K562 (cell line): ENCODE results near the gene PGS1. TPM values are rescaled to one million over a fixed set of nuclear protein-coding genes. Genes with fewer than 3 reads are reported as not detected.

Experiments
- ATAC-seq: fragments of 200-7000 bp; cut with Tn5 transposase; 3 replicates; pipeline ENCODE4 v1.9.1; 2020; ENCODE audit warnings: moderate library complexity
- BruUV-seq: library from RNA; stranded (reverse); fragments of 400-500 nt; replicated peaks from 2 replicates; lab custom pipeline; 2021; lab: Mats Ljungman, UMichigan
- CTCF ChIA-PET: fragments of 300-600 bp; formaldehyde crosslinking; extraction: SDS; loops from one replicate; lab custom pipeline; 2021; ENCODE audit warnings: low intra/inter-chr PET ratio; lab: Yijun Ruan, JAX
- POLR2A ChIA-PET: fragments of 300-600, 350-650 bp; sonication (Branson Sonifier 250); formaldehyde crosslinking; extraction: SDS; loops from one replicate; lab custom pipeline; 2021; ENCODE audit warnings: antibody characterized with exemption, inconsistent platforms; lab: Yijun Ruan, JAX
- DNase-seq, 4 experiments: peaks; one replicate each; pipeline versions ENCODE4 v3.0.0 to v3.0.0-alpha.2; 2011 to 2018; ENCODE audit warnings: low spot score in 3 of 4, mixed read lengths in 3 of 4; ENCODE audit errors: extremely low read depth in 1 of 4
- FAIRE-seq: peaks from 2 replicates; lab custom pipeline; 2011; peaks lifted over from hg19 to GRCh38; lab: Jason Lieb, UNC
- H2AFZ ChIP-seq: 2 replicates; pipeline ENCODE4 v1.6.0; 2011; ENCODE audit warnings: low read depth, low read length, control low read depth, inconsistent platforms
- H3K27ac ChIP-seq: fragments of 200-600 bp; 3 replicates; pipeline ENCODE4 v1.8.0; 2011; ENCODE audit warnings: low read depth, mild to moderate bottlenecking, control low read depth, inconsistent platforms, low read length, moderate library complexity, mixed read lengths; ENCODE audit errors: extremely low read depth
- H3K27me3 ChIP-seq, 2 experiments: fragments of 300-600 bp in 1 of 2; 2 replicates in 1 of 2; 3 replicates in 1 of 2; pipeline versions ENCODE4 v1.6.0 to v1.8.0; 2011; ENCODE audit warnings: inconsistent platforms in 2 of 2, low read length in 2 of 2, mild to moderate bottlenecking in 1 of 2, mixed read lengths in 1 of 2, moderate library complexity in 1 of 2; ENCODE audit not compliant: control insufficient read depth in 2 of 2, insufficient read depth in 2 of 2
- H3K36me3 ChIP-seq: fragments of 300-600 bp; 3 replicates; pipeline ENCODE4 v1.8.0; 2011; ENCODE audit warnings: mild to moderate bottlenecking, low read length, inconsistent platforms; ENCODE audit not compliant: control insufficient read depth, insufficient read depth
- H3K4me1 ChIP-seq, 2 experiments: fragments of 200-600 bp in 1 of 2; replicated peaks in 1 of 2; 2 replicates in 1 of 2; 3 replicates in 1 of 2; pipeline versions ENCODE4 v1.5.1 to v1.8.0; 2011; ENCODE audit warnings: inconsistent platforms in 2 of 2, low read length in 2 of 2, mild to moderate bottlenecking in 1 of 2, mixed read lengths in 1 of 2, moderate library complexity in 1 of 2; ENCODE audit not compliant: control insufficient read depth in 2 of 2, insufficient read depth in 2 of 2
- H3K4me2 ChIP-seq: 2 replicates; pipeline ENCODE4 v1.6.1; 2011; ENCODE audit warnings: low read length, control low read depth, inconsistent platforms, mixed read lengths; ENCODE audit not compliant: insufficient read depth
- H3K4me3 ChIP-seq: fragments of 200-600 bp; sonication (generic), shearing (Covaris generic); 2 replicates; pipeline ENCODE4 v1.5.1; 2016; ENCODE audit warnings: control low read depth, inconsistent platforms
- H3K79me2 ChIP-seq: fragments of 200-600 bp; 3 replicates; pipeline ENCODE4 v1.8.0; 2011; ENCODE audit warnings: low read length, inconsistent platforms; ENCODE audit not compliant: control insufficient read depth, insufficient read depth
- H3K9ac ChIP-seq, 2 experiments: 2 replicates each; pipeline versions ENCODE4 v1.6.0 to v1.6.1; 2011; ENCODE audit warnings: low read depth in 2 of 2, low read length in 2 of 2, control low read depth in 1 of 2, inconsistent platforms in 1 of 2, mild to moderate bottlenecking in 1 of 2, mixed read lengths in 1 of 2; ENCODE audit not compliant: insufficient read depth in 1 of 2
- H3K9me1 ChIP-seq: one replicate; pipeline ENCODE4 v1.6.0; 2011; ENCODE audit warnings: inconsistent platforms, mild to moderate bottlenecking, low read length, moderate library complexity; ENCODE audit not compliant: control insufficient read depth, insufficient read depth
- H3K9me3 ChIP-seq: replicated peaks from 2 replicates; pipeline ENCODE4 v1.5.1; 2011; ENCODE audit warnings: low read depth, low read length, inconsistent platforms; ENCODE audit not compliant: control insufficient read depth, insufficient read depth
- H4K20me1 ChIP-seq: replicated peaks from 2 replicates; pipeline ENCODE4 v1.6.1; 2011; ENCODE audit warnings: low read length, inconsistent platforms, mixed read lengths; ENCODE audit not compliant: control insufficient read depth, insufficient read depth
- ARNT ChIP-seq, 2 experiments: fragments of 450-650 bp; IDR thresholded peaks; 2 replicates each; pipeline ENCODE4 v1.6.1; 2016; ENCODE audit warnings: mild to moderate bottlenecking in 1 of 2
- CHCHD3 ChIP-seq: fragments of 250-450 bp; sonication (Bioruptor Pico); IDR thresholded peaks from 2 replicates; pipeline ENCODE4 v2.1.2; 2022; ENCODE audit warnings: mild to moderate bottlenecking
- ETS2 ChIP-seq: IDR thresholded peaks from 2 replicates; pipeline ENCODE4 v1.6.1; 2016; ENCODE audit warnings: borderline replicate concordance, missing genetic modification characterization, mild to moderate bottlenecking, moderate library complexity, missing compliant biosample characterization; ENCODE audit not compliant: poor library complexity, severe bottlenecking
- FOXA1 ChIP-seq: fragments of 450-650 bp; IDR thresholded peaks from 2 replicates; pipeline ENCODE4 v1.6.1; 2016; ENCODE audit warnings: mild to moderate bottlenecking, borderline replicate concordance
- GABPB2 ChIP-seq: fragments of 250-450 bp; sonication (Bioruptor Pico); conservative IDR thresholded peaks from 2 replicates; pipeline ENCODE4 v1.5.1; 2021; ENCODE audit warnings: mild to moderate bottlenecking
- NEUROD1 ChIP-seq: fragments of 150-350 bp; IDR thresholded peaks from 2 replicates; pipeline ENCODE4 v1.6.1; 2014; ENCODE audit warnings: borderline replicate concordance, low read length, low read depth; ENCODE audit not compliant: partially characterized antibody
- NFIX ChIP-seq: fragments of 250-450 bp; sonication (Bioruptor Pico); IDR thresholded peaks from 2 replicates; pipeline ENCODE4 v1.4.0; 2020; ENCODE audit warnings: low read depth, mild to moderate bottlenecking, moderate library complexity
- NFYB ChIP-seq: IDR thresholded peaks from 2 replicates; pipeline ENCODE4 v1.6.1; 2011; ENCODE audit warnings: mild to moderate bottlenecking, moderate library complexity; ENCODE audit not compliant: insufficient read length; ENCODE audit errors: extremely low read depth
- RBM39 ChIP-seq: fragments of 200-400 bp; formaldehyde crosslinking; optimal IDR thresholded peaks from 2 replicates; pipeline ENCODE3; 2018; ENCODE audit warnings: low read depth, low read length
- SMARCA5 ChIP-seq: fragments of 450-650 bp; IDR thresholded peaks from 2 replicates; pipeline ENCODE4 v1.6.1; 2016
- XRCC5 ChIP-seq: fragments of 200-400 bp; formaldehyde crosslinking; IDR thresholded peaks from 2 replicates; pipeline ENCODE4 v1.6.1; 2017; ENCODE audit warnings: low read depth, mild to moderate bottlenecking, low read length
- ZNF184 ChIP-seq: sonication (generic); formaldehyde crosslinking; IDR thresholded peaks from 2 replicates; pipeline ENCODE4 v1.5.0; 2020; ENCODE audit warnings: missing genetic modification reagents
- ZNF384 ChIP-seq: IDR thresholded peaks from 2 replicates; pipeline ENCODE4 v1.6.1; 2012; ENCODE audit warnings: low read depth, low read length, improper control_type of control experiment
- ZNF766 ChIP-seq: fragments of 200-800 bp; sonication (Bioruptor generic); conservative IDR thresholded peaks from 2 replicates; pipeline ENCODE4 v1.6.1; 2016; ENCODE audit warnings: missing genetic modification characterization, missing compliant biosample characterization
- WGBS: fragments of 100-300 bp; shearing (Covaris generic); methylation state at CpG from one replicate; pipeline ENCODE4 v1.1.6; 2016; ENCODE audit warnings: low coverage, mixed read lengths; ENCODE audit not compliant: insufficient coverage; ENCODE audit errors: missing lambda C conversion rate; 5-methylcytosine and 5-hydroxymethylcytosine counted together
- in situ Hi-C: fragments of 300-500 bp; cut with MboI; formaldehyde crosslinking; loops from 4 replicates; pipeline ENCODE4 v1.15.0; 2018; ENCODE audit warnings: inconsistent platforms, mixed read lengths
- intact Hi-C: fragments of 100-400 bp; cut with micrococcal nuclease; formaldehyde crosslinking; loops from 2 replicates; pipeline ENCODE4 v1.14.2; 2022
- polyA plus RNA-seq, 8 experiments: library from polyadenylated mRNA; depleted of rRNA in 4 of 8; stranded (reverse) in 5 of 8; unstranded in 3 of 8; fragments of >200 nt; fragmentation: Nextera tagmentation in 2 of 8; fragmentation: Illumina TruSeq in 1 of 8; extraction: Ambion mirVana in 2 of 8; extraction: Trizol in 1 of 8; gene quantifications; 2 replicates each; pipeline versions ENCODE4 v1.2.1 to v1.2.3, GENCODE V29; 2011 to 2014; ENCODE audit warnings: inconsistent platforms in 1 of 8, missing spikeins in 1 of 8
- total RNA-seq, 7 experiments: library from RNA; depleted of rRNA in 6 of 7; stranded (reverse); fragments of >200 nt in 6 of 7; fragmentation: Illumina TruSeq in 2 of 7; extraction: Trizol in 2 of 7; gene quantifications; 2 replicates each; pipeline versions ENCODE4 v1.2.1 to v1.2.3, GENCODE V29; 2011 to 2021; ENCODE audit warnings: low replicate concordance in 1 of 7
- TF ChIP-seq, protein P1 (sequence below): fragments of 250-450 bp; sonication (Bioruptor Pico); IDR thresholded peaks from 2 replicates; pipeline ENCODE4 v1.4.0; 2020
- TF ChIP-seq, protein P2 (sequence below): fragments of 450-650 bp; IDR thresholded peaks from 2 replicates; pipeline ENCODE4 v1.6.1; 2016; ENCODE audit warnings: missing biosample characterization, missing genetic modification characterization

PGS1 gene
- total and polyA plus RNA-seq, 9 of the 15 experiments (the other 6 are each of a cell fraction or from before 2014, with no cell fraction given), result 1.3 to 39.4 (median 22.3) TPM

DNA sequence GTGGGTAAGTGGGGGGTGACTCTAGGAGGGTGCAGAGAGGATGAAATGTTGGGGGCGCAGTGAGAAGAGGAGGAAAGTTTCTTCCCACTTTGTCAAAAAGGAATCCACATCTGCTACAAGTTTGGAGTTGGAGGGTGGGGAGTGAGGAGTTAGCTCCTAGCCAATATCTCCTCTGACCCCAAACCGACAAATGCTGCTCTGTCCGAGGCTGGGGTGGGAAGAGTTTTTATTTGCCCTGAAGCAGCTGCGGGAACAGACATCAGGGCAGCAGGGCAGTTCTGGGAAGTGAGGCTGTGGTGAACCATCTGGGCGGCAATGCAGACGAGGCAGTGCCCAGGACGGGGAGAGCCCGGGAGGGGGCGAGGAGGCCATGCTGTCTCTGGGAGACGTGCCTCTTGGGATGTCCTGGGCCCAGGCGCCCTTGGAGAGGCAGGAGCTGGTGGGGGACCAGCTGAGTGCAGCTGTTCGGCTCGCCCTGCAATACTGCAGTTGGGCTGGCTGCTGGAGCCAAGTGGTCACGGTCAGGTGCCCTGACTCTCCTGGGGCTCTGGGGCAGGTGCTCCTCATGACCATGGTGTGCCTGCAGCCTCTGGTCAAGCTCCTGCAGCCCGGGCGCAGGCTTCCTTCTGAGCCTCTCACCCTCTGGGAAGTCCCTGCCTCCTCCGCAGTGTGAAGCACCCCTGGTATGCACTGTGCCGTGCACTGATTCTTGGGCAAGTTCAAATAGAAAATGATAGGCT lies 12.2 kb upstream of the PGS1 start:
- Histone ChIP-seq H3K36me3 (no peaks in the 10 kb centered on the region), H3K9me3 (no peaks in the 10 kb centered on the region), H4K20me1 (peaks cover 15% of the 10 kb centered on the region), H3K4me1 (peaks cover 11 to 26% of the 10 kb centered on the region in 2 experiments), H3K4me3 (no peak overlapping the region), H2AFZ (no peak overlapping the region), H3K4me2 (no peak overlapping the region), H3K79me2 (no peaks in the 10 kb centered on the region), H3K27me3 (peaks cover 2 to 25% of the 10 kb centered on the region in 2 experiments; a peak in 2 of 5 replicates), H3K27ac (no peak overlapping the region), H3K9me1 (no peaks in the 10 kb centered on the region), H3K9ac (no peak overlapping the region)
- DNase-seq, result no peak
- TF ChIP-seq ARNT (IDR thresholded peaks at IDR 0.05) (no peak), SMARCA5 (no peak), XRCC5 (no peak), ETS2 (tag) (no peak), CHCHD3 (CRISPR knock-in tag) (no peak), ZNF384 (no peak), FOXA1 (no peak), GABPB2 (no peak), RBM39 (no peak), NFIX (CRISPR knock-in tag) (no peak), ZNF766 (CRISPR knock-in tag) (no peak), NFYB (no peak), NEUROD1 (no peak), ZNF184 (CRISPR knock-in tag) (no peak)
- TF ChIP-seq, protein P1, sequence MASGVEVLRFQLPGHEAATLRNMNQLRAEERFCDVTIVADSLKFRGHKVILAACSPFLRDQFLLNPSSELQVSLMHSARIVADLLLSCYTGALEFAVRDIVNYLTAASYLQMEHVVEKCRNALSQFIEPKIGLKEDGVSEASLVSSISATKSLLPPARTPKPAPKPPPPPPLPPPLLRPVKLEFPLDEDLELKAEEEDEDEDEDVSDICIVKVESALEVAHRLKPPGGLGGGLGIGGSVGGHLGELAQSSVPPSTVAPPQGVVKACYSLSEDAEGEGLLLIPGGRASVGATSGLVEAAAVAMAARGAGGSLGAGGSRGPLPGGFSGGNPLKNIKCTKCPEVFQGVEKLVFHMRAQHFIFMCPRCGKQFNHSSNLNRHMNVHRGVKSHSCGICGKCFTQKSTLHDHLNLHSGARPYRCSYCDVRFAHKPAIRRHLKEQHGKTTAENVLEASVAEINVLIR (CRISPR knock-in tag), result no peak
- TF ChIP-seq, protein P2, sequence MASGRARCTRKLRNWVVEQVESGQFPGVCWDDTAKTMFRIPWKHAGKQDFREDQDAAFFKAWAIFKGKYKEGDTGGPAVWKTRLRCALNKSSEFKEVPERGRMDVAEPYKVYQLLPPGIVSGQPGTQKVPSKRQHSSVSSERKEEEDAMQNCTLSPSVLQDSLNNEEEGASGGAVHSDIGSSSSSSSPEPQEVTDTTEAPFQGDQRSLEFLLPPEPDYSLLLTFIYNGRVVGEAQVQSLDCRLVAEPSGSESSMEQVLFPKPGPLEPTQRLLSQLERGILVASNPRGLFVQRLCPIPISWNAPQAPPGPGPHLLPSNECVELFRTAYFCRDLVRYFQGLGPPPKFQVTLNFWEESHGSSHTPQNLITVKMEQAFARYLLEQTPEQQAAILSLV (tag), result no peak
- in situ Hi-C loops, result no loop called here
- 44% methylated on average over 18 of the region's 18 CpGs for WGBS
- ChIA-PET CTCF (no interaction called here), POLR2A (no interaction called here)
- no peak for FAIRE-seq
- no TSS peak for BruUV-seq
- no peak for ATAC-seq
- intact Hi-C loops, result no loop called here
